DND-41 (cell line): ENCODE measurements around the gene DCDC1.

ENCODE experiments used
- ATAC-seq: fragments of 200-7000 bp; cut with Tn5 transposase; 3 replicates; pipeline ENCODE4 v1.9.1; 2021; ENCODE audit warnings: low read depth; ENCODE audit not compliant: insufficient read depth
- DNase-seq: peaks from one replicate; pipeline ENCODE4 v3.0.0-alpha.2; 2020
- H2AFZ ChIP-seq: 2 replicates; pipeline ENCODE4 v1.6.0; 2012; ENCODE audit warnings: low read depth, low read length
- H3K27ac ChIP-seq: 2 replicates; pipeline ENCODE4 v1.5.1; 2012; ENCODE audit warnings: low read length, inconsistent platforms
- H3K27me3 ChIP-seq: fragments of 200-600 bp; sonication (generic); 2 replicates; pipeline ENCODE4 v1.6.0; 2012; ENCODE audit warnings: low read length, mild to moderate bottlenecking, inconsistent platforms; ENCODE audit not compliant: insufficient read depth, poor library complexity
- H3K36me3 ChIP-seq: 2 replicates; pipeline ENCODE4 v1.5.1; 2012; ENCODE audit warnings: low read length, inconsistent platforms; ENCODE audit not compliant: insufficient read depth
- H3K4me1 ChIP-seq: 2 replicates; pipeline ENCODE4 v1.5.1; 2012; ENCODE audit warnings: mild to moderate bottlenecking, low read length; ENCODE audit not compliant: insufficient read depth
- H3K4me2 ChIP-seq: 2 replicates; pipeline ENCODE4 v1.6.0; 2012; ENCODE audit warnings: mild to moderate bottlenecking, moderate library complexity, low read length, inconsistent platforms; ENCODE audit not compliant: insufficient read depth
- H3K4me3 ChIP-seq, 2 experiments: fragments of 200-600 bp in 1 of 2; shearing (Covaris generic) in 1 of 2; 2 replicates each; pipeline ENCODE4 v1.5.1; 2012 to 2016; ENCODE audit warnings: inconsistent platforms in 2 of 2, low read length in 2 of 2, mild to moderate bottlenecking in 2 of 2, low read depth in 1 of 2, moderate library complexity in 1 of 2
- H3K79me2 ChIP-seq: 2 replicates; pipeline ENCODE4 v1.6.0; 2012; ENCODE audit warnings: low read length, inconsistent platforms; ENCODE audit not compliant: insufficient read depth
- H3K9ac ChIP-seq: 2 replicates; pipeline ENCODE4 v1.6.0; 2012; ENCODE audit warnings: low read depth, mild to moderate bottlenecking, inconsistent platforms, low read length, moderate library complexity
- H3K9me3 ChIP-seq: 2 replicates; pipeline ENCODE4 v1.5.1; 2012; ENCODE audit warnings: low read length, moderate library complexity, mild to moderate bottlenecking, inconsistent platforms; ENCODE audit not compliant: insufficient read depth, severe bottlenecking
- H4K20me1 ChIP-seq: 2 replicates; pipeline ENCODE4 v1.6.0; 2012; ENCODE audit warnings: low read length; ENCODE audit not compliant: insufficient read depth
- CTCF ChIP-seq: IDR thresholded peaks from 2 replicates; pipeline ENCODE4 v1.5.1; 2012; ENCODE audit warnings: borderline replicate concordance, low read length, moderate library complexity, mild to moderate bottlenecking; ENCODE audit not compliant: poor library complexity, severe bottlenecking; ENCODE audit errors: extremely low read depth
- EZH2 ChIP-seq: IDR thresholded peaks from 3 replicates; pipeline ENCODE4 v1.6.1; 2012; ENCODE audit warnings: borderline replicate concordance, low read depth, mild to moderate bottlenecking, moderate library complexity, low read length, inconsistent platforms; ENCODE audit not compliant: severe bottlenecking

DCDC1 gene

GRCh38 chr11:31340903-31341572 lies 28.5 kb downstream of the DCDC1 start:
- Histone ChIP-seq H3K4me1 (no peaks in the 10 kb centered on the region), H3K36me3 (no peaks in the 10 kb centered on the region), H4K20me1 (no peaks in the 10 kb centered on the region), H2AFZ (no peak overlapping the region), H3K9me3 (no peaks in the 10 kb centered on the region), H3K27ac (no peak overlapping the region), H3K4me3 (no peak overlapping the region), H3K79me2 (no peaks in the 10 kb centered on the region), H3K4me2 (no peak overlapping the region), H3K27me3 (peaks cover 3% of the 10 kb centered on the region), H3K9ac (no peak overlapping the region)
- ATAC-seq (0 out of 3 replicates have a peak, but pooled peaks have one; percentile 33), DNase-seq (peak; percentile 11)
- TF ChIP-seq EZH2 = no peak
- peak; percentile 69 for TF ChIP-seq CTCF

- H3K9me3 ChIP-seq = peaks cover 2% of the 10 kb centered on the region
- no peak overlapping the region for H3K27ac ChIP-seq
- no peaks in the 10 kb centered on the region for H3K79me2 ChIP-seq
- no peaks in the 10 kb centered on the region for H3K36me3 ChIP-seq
- H3K9ac ChIP-seq = no peak overlapping the region
- ATAC-seq (no peak), DNase-seq (no peak)
- H3K4me1 ChIP-seq = no peaks in the 10 kb centered on the region
- no peaks in the 10 kb centered on the region for H4K20me1 ChIP-seq
- H3K27me3 ChIP-seq = peaks cover 3% of the 10 kb centered on the region
- H2AFZ ChIP-seq = no peak overlapping the region
- TF ChIP-seq EZH2 (no peak), CTCF (no peak)
- no peak overlapping the region for H3K4me2 ChIP-seq
- H3K4me3 ChIP-seq = no peak overlapping the region
Measured at GRCh38 chr11:31337806-31338205, 31.7 kb downstream of the DCDC1 start.

- Histone ChIP-seq H3K79me2 (no peaks in the 10 kb centered on the region), H3K4me3 (no peak overlapping the region), H3K4me1 (no peaks in the 10 kb centered on the region), H3K36me3 (no peaks in the 10 kb centered on the region), H2AFZ (no peak overlapping the region), H3K4me2 (no peak overlapping the region), H3K27me3 (no peaks in the 10 kb centered on the region), H4K20me1 (no peaks in the 10 kb centered on the region), H3K27ac (no peak overlapping the region), H3K9ac (no peak overlapping the region), H3K9me3 (no peaks in the 10 kb centered on the region)
- DNase-seq (no peak), ATAC-seq (no peak)
- TF ChIP-seq CTCF (no peak), EZH2 (no peak)
Measured at GRCh38 chr11:31328697-31329096, 40.8 kb downstream of the DCDC1 start.
